GM12874 (cell line): Measurements from ENCODE around the gene HS3ST5.

Source experiments
- TF ChIP-seq, protein P1 (sequence below): IDR thresholded peaks from 2 replicates; pipeline ENCODE4 v1.5.1; 2011; ENCODE audit warnings: low read depth, mild to moderate bottlenecking, control low read depth, low read length, moderate library complexity; ENCODE audit not compliant: insufficient read depth

The HS3ST5 gene

DNA sequence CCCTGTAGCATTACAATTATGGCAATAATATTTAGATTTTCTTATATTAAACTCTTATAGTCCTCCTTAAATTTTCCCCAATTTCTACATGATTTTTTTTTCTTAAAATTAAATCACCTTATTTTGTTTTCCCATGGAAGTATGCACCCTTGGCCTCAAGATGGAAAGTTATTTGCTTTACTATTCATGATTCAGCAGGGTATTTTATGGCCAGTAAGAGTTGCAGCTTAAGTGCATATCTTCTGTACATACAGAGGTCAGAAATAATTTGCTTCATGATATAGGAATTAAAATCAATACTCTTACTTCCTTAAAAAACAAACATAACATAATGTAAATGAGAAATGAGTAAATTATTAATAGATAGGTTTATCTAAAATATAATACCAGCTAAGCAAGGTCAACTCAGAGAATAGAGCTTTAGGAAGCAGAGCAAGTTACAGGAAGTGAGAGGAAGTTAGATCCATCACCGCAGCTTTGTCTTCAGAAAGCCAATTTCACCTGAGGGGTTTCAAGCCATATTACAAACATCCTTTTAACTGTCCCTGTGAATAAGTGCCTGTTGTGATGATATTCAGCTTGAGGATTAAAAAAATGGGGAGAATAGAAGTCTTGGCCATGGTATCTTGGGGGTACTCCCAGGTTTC, 24.6 kb upstream of the HS3ST5 start:
- TF ChIP-seq, protein P1, sequence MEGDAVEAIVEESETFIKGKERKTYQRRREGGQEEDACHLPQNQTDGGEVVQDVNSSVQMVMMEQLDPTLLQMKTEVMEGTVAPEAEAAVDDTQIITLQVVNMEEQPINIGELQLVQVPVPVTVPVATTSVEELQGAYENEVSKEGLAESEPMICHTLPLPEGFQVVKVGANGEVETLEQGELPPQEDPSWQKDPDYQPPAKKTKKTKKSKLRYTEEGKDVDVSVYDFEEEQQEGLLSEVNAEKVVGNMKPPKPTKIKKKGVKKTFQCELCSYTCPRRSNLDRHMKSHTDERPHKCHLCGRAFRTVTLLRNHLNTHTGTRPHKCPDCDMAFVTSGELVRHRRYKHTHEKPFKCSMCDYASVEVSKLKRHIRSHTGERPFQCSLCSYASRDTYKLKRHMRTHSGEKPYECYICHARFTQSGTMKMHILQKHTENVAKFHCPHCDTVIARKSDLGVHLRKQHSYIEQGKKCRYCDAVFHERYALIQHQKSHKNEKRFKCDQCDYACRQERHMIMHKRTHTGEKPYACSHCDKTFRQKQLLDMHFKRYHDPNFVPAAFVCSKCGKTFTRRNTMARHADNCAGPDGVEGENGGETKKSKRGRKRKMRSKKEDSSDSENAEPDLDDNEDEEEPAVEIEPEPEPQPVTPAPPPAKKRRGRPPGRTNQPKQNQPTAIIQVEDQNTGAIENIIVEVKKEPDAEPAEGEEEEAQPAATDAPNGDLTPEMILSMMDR: no peak

DNA sequence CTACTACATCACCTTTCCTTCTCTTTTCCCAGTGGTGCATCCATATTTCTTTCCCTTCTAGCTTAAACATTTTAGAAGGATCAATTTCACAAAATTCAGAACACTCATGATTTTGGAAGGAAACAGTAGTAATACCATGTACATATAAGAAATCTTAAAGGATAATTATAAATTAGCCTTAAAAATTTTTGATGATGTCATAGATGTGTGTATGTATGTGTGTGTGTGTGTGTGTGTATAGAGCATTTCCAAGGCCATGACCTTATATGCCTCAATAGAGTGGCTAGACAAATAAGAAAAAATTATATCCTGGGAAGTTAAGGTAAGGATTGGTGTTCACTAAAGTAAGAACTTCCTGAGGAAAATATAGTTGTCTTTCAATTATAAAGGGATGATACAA, 24.1 kb upstream of the HS3ST5 start:
- TF ChIP-seq, protein P1: no peak

DNA sequence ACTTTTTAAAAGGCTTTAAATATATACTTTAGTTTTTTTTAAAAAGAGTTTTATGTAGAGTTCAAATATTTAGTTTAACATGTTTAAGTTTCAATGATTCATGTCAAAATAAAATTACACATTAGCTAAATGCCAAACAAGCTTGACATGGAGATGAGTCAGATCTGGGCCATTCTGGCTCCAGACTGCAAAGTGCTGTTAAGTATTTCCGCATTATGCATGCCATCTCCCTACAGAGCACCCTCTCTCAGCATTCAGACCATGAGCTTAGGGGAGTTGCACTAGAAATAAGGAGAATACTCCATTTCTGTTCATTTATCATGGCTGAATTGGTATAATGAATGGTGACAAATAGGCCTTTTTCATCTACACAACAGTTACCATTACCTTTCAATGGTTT, 21.5 kb upstream of the HS3ST5 start:
- TF ChIP-seq, protein P1: no peak

DNA sequence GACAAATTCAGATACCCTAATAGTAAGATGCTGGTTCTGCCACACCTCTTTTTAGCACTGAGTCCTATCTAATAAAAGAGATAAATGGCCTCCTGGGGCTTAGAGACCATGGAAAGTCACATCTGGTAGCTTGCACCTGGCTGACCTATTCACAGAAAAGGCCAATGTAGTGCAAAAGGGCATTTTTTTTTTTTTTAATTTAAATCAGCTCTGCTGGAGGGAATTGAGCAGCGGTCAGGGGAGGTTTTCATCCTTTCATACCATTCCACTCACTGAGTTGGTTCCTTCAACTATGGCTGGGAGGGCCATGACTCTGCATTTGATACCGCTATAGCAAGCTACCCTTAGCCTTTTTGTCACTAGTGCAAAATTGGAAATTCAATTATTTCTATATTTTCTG, 20.1 kb upstream of the HS3ST5 start:
- TF ChIP-seq, protein P1: no peak

DNA sequence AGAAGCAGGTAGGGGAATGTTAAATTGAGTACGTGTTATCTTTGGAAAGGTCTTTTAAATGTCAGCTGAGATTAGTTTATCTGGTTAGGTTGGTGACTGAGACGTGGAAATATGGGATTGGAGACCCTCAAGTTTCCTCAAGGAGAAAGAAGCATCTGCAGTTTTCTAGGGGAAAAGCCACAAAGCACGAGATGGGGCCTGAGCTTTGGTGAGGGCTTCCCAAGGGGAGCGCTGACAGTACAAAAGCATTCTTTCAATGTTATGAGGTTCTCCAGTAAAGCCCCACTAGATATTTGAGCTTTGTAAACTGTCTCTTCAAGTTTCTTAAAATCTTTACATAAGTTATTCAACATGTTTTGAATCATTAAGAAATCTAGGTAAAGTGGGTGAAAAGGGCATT, 19.6 kb upstream of the HS3ST5 start:
- TF ChIP-seq, protein P1: no peak

DNA sequence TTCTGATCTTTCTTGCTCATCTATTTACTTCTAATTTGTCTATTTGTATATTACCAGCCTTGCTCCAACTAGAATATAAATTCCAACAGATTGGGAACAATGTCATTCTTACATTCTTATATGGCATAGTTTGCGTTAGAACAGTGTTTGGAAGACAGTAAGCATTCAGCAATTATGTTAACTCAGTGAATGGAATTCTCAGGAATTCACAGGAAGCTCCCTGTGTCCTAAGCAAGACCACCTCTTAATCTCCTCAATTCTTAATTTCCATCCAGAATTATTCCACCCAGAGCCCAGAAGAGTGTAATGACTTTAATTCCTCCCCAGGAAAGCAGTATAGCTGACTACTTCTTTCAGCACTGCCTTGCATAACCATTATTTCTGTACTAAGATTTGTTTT, 18.2 kb upstream of the HS3ST5 start:
- TF ChIP-seq, protein P1: no peak

DNA sequence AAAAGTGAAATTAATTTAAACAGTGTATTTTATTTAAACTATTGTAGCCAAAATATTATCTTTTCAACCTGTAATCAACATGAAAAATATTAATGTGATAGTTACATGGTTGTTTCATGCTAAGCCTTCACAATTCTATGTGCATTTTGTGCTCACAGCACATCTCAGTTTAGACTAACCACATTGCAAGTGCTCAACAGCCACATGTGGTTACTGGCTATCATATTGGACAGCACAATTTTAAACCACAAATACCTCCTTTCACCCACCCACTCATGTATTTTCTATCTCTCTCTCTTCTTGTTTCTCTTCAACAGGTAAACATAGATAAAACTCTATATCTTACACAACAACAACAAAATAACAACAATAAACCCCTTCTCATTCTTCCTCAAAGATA, 12.5 kb upstream of the HS3ST5 start:
- TF ChIP-seq, protein P1: no peak
